T-helper 1 cell (primary cell): ENCODE results near the gene TSPEAR.
"Not testable (repeated sequence)": the region's sequence is repeated elsewhere in the genome, so short reads cannot be mapped to it uniquely, and the experiment has no call there.

Experiments used
- DNase-seq, 5 donors: peaks; one replicate each; pipeline ENCODE4 v3.0.0-alpha.2; 2012 to 2020

TSPEAR gene

DNA sequence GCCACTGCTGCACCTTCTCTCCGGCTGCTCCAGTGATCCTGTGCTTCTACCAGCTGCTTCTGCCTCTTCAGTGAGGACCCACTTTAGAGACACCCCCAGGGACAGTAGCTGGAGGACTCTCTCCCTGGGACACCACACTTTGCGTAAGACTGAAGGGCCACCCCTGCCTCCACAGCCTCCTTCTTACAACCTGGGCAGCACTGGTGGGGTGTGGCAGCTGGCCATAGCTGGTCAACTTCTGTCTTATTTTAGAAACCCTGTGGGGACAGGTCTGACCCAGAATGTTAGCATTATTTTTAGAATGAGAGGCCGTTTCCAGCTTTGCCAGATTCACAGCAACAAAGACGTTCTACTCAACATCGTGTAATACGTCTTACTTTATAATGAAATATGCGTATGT, 85.6 kb downstream of the TSPEAR start:
- DNase-seq = no peak

DNA sequence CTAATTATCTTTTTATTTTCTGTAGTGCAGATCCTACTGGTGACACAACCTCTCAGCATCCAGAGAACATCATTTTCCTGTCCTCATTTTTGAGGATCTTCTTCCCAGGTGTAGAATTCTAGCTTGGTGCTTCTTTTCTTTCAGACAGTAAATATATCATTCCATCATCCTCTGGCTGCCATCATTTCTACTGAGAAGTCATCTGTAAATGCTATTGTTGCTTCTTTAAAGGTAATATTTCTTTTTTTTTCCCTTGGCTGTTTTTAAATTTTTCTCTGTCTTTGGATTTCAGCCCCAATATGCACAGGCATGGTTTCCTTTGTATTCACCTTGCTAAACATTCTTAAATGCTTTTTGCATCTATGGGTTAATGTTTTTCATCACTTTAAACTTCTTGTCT, 87.8 kb downstream of the TSPEAR start:
- DNase-seq = no peak

DNA sequence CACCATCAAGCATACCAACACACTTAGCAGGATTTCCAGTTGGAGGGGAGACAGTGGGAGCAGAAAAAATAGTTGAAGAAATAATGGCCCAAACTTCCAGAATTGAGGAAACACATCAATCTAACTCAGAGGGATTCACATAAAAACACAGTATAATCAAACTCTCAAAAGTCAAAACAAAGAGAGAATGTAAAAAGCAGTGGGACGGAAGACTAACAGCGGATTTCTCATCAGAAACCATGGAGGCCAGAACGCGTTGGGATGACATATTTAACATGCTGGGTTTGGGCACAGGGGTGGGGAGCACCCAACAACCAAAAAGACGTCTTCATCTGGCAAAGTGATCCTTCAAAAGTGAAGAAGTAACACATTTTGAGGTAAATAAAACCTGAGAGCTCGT, 91.5 kb downstream of the TSPEAR start:
- DNase-seq = no peak

DNA sequence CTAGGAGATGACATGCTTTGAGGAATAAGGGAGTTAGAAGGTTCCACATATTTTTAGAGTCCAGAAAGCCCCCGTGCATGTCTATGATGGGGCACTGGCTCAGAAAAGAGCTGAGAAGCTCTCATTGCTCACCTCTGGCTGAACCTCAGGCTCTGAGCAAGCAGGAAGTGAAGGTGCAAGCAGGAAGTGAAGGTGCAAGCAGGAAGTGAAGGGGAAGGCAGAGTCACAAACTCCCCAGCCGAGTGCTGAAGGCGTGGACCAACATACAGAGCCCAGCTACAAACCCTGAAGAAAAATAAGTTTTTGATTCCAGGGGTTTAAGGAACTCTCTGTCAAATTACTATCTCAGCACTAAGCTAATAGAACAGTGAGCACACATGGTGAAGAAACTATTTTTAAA, 92.5 kb downstream of the TSPEAR start:
- DNase-seq = peak in 4 of 5 donors; percentile 32 to 79 (median 52)

DNA sequence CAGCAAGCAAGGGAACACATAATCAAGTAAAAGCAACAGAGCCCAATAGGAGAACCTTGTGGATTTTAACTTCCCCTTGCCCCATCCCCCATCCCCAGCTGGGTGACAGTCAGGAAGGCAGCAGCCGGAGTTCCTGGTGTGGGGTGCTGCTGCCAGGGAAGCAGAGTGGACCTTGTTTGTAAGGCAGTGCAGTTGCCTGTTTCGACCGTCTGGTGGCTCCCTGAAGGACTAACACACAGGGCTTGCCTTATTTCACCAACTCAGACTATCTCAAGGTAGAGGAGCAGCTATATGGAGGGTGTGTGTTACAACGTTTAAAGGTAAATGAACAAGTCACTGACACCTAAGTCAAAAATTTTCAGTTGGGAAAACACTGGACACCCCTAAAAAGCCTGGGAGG, 92.9 kb downstream of the TSPEAR start:
- peak in 1 of 5 donors; percentile 30 for DNase-seq

DNA sequence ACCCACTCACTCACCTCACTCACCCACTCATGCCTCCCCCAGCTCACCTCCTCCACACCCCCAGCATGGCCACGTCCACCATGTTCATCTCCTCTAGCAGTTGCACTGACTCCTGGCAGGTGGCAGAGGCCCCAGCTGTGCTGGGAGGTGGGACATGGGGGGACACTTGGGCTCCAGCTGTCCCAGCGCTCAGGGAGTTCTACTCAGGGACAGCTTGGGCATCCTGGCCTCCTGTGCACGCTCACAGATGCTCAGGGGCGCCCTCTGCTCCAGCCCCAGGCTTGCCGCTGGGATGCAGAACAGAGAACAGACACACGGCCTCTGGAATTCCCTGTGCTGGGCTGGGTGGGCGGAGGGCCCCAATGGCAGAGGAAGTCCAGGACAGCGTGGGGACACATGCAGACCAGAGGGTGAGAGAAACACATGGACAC, 94.3 kb downstream of the TSPEAR start:
- no peak for DNase-seq

DNA sequence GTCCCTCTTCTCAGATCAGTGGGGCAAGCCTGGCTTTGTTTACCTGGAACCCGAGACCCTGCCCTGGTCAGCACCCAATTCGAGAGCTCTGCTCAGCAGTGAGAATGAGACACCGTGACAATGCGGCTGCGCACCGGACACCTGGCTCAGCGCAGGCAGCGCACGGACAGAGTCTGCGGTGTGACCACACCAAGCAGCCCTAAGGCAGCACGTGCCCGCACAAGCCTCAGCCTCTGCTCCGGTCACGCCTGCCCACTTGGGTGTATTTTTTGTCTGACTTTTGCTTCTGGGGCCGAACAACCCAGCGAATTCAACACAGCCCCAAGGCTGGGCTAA, 94.8 kb downstream of the TSPEAR start:
- no peak for DNase-seq

DNA sequence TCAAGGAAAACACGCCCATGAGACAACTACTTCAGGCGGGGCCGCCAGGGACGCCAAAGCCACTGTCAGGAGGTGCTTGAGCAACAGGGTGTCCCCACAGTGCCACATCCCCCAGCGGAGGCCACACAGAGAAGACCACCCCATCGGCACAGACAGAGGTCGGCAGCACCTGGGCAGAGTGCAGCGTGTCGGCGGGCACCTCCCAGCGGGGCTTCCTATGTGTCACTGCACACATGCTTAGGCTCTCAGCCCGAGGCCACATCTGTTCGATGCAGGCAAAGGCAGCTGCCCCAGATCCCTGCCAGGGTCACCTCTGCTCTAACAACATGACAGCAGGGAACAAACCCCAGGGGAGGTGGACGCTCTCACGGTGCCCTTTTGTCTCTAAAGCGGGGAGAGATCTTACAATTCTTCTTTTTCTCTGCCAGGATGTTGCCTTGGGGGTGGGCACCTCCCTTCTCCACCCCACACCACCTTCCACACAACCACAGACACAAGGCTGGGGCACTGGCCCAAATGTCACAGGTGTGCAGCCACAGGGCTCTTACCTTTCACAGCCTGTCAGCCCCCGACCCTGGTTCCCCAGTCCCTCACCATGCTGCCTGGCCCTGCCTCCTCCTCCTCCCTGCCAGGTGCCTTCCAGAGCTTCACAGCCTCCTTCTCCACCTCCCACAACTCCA, 95.3 kb downstream of the TSPEAR start:
- DNase-seq = no peak

DNA sequence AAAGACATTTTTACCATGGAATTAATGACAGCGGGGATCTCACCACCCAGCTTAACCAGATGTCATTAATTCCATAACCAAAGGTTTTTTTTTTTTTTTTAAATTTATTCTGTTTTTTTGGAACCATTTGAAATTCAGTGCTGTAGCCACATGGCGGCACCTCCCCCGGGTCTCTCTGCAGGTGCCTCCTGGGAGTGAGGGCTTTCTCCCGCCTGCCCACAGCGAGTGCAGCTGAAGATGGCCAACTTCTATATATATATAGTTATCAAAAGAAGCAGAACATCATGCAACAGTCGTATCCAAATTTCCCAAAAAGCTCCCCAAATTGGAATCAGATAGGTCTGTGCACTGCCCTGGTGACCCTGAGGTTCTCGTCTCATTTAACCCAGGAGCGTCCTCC, 95.9 kb downstream of the TSPEAR start:
- DNase-seq = no peak

DNA sequence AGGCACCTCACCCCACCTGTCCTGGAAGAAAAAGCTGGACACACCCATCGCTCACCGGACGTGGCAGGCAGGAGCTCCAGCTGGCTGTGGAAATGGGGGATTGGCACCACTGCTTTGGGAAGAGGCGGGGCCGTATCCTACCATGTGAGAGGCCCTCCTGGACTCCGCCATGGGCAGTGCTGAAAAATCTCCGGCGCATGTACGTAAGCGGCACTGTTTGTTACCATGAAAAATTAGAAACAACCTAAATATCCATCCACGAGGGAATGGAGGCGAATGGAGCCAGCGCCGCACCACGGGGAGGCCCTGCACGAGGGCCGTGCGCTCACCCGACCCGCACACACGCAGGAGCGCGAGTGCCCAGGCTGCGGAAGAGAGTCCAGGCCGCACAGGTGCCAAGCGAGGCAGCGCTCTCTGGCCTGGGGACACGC, 96.4 kb downstream of the TSPEAR start:
- DNase-seq = no peak

DNA sequence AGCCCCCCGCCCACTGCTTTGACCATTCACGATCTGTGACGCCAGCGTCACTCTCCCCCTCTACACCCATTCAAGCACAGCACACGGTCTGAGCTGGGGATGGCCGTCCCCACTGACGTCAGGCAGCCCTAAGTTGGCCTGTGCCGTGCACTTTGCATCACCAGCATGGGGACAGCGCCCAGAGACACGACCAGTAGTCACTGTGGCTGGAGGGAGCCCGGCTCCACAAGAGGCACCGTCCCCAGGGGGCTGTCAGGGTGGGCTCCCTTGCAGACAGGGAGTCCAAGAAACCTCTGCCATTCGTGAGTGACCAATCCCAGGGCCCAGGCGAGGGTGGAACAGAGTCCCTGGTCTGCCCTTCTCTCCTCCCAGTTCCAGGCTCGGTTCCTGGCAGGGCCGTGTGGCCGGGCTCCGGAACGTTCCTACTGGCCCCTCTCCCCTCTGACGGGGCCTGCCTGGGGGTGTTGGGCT, 97.2 kb downstream of the TSPEAR start:
- no peak for DNase-seq

DNA sequence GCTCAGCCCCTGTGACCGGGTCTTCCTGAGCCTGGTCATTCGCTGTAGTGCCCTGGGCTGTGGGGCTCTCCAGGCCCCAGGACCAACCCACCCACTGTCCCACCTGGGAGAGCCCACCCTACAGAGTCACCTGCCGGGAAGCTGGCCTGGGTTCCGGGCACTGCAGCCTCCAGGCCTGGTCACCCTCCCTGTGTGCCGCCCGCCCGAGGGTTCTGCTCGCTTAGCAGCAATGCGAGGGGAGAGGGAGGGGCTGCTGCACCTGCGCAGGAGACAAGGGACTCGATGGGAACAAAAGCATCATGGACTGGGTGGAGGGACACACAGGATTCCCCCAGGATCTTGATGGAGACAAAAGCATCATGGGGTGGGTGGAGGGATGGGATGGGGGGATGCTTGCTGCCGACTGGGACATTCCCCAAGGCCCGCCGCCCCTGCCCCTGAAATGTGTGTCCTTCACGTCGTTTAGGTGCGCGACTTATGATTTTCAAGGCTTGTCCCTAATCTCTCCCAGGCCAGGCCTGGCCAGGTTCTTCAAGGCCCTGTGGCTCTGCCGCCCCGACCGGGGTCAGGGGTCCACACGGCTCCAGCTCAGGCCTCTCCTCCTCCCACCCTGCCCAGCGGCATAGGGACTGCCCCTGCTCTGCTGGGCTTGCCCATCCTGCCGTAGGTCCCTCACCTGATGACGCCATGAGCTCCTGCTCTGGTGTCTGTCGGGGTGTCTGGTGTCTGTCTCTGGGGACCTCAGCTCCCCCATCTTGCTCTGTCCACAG, 97.8 kb downstream of the TSPEAR start:
- DNase-seq = no peak

DNA sequence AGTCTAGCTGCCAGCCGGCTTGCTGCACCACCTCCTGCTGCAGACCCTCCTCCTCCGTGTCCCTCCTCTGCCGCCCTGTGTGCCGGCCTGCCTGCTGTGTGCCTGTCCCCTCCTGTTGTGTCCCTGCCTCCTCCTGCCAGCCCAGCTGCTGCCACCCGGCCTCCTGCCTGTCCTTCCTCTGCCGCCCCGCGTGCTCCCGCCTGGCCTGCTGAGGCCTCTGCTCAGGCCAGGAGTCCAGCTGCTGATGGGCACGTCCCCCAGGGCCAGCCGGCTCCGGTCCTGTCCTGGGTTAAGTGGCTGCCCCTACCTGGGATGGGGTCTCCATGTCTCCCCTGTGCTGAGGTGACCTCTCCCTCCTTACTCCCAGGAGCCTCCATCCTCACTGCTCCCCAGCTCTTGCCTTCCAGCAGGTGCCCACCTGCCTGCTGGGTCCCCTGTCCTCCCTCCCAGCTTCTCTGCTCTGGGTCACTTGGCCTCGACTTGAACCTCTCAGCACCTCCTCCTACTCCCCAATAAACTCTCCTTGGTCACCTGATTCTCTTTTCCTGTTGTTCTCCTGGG, 98.6 kb downstream of the TSPEAR start:
- no peak for DNase-seq

DNA sequence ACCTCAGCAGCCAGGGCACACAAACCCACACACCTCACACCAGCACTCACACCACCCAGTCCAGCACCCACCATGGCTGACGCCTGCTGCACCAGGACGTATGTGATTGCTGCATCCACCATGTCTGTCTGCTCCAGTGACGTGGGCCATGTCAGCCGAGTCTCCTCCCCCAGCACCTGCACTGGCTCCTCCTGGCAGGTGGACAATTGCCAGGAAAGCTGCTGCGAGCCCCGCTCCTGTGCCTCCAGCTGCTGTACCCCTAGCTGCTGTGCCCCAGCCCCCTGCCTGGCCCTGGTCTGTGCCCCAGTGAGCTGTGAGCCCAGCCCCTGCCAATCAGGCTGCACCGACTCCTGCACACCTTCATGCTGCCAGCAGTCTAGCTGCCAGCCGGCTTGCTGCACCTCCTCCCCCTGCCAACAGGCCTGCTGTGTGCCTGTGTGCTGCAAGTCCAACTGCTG, 99.3 kb downstream of the TSPEAR start, which contains the start of gene KRTAP10-8:
Gene KRTAP10-8 (plus strand): TSS at position 51 of the 458 bp plus-strand sequence. CDS start 22 bp downstream, at position 73.
- DNase-seq = no peak

DNA sequence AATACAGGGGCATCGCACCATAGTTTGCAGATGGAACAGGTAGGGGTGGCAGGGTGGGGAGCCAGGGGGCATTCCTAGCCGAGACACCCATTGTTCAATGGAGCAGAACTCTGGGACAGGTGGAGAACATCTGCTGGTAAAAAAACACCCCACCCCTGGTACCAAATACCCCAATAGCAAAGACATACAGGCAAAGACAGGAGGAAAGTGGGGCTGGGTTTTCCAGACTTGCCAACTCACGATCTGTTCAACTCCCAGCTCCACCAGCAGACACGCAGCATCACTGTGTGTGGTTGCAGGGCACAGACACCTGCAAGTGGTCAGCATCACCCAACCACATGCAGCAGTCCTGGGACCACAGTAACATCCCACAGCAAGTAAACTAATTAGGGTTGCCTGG, 99.8 kb downstream of the TSPEAR start:
- no peak for DNase-seq

DNA sequence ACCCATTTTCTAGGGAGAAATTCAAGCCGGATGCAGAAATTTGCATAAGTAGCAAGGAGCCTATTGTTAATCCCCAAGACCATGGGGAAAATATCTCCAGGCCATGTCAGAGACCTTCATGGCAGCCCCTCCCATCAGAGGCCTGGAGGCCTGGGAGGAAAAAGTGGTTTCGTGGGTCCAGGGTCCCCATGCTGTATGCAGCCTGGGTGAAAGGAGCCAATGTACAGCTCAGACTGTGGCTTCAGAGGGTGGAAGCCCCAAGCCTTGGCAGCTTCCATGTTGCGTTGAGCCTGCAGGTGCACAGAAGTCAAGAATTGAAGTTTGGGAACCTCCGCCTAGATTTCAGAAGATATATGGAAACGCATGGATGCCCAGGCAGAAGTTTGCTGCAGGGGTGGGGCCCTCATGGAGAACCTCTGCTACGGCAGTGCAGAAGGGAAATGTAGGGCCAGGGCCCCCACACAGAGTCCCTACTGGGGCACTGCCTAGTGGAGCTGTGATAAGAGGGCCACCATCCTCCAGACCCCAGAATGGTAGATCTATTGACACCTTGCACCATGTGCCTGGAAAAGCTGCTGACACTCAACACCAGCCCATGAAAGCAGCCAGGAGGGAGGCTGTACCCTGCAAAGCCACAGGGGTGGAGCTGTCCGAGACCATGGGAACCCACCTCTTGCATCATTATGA, 101.1 kb downstream of the TSPEAR start:
- DNase-seq = not testable (repeated sequence)

DNA sequence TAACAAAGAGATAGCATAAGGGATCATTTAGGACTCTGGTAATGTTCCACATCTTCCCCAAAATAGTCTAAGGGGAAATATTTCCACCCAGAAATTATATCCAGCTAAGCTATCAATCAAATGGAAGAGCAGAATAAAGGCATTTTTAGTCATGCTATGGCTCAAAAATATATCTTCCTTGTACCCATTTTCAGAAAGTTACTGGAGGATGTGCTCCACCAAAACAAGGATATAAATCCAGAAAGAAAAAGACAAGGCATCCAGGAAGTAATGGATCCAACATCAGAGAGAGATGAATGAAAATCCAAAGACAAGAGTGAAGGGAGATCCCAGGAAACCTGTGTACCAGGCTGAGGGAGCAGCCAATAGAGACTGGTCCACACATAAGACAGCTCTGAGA, 102.2 kb downstream of the TSPEAR start:
- DNase-seq = no peak

DNA sequence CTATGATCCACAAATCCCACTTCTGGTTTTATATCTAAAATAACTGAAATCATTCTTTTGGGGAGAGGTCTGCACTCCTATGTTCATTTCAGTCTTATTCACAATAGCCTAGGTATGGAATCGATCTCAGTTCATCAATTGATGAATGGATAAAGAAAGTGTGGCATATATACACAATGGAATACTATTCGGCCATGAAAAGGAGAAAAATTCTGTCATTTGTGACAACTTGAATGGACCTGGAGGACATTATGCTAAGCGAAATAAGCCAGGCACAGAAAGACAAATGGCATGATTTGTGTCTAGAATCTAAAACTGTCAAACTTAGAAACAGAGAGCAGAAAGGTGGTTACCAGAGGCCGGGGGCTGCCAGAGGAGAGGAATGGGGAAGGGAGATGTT, 104.9 kb downstream of the TSPEAR start:
- DNase-seq = no peak

DNA sequence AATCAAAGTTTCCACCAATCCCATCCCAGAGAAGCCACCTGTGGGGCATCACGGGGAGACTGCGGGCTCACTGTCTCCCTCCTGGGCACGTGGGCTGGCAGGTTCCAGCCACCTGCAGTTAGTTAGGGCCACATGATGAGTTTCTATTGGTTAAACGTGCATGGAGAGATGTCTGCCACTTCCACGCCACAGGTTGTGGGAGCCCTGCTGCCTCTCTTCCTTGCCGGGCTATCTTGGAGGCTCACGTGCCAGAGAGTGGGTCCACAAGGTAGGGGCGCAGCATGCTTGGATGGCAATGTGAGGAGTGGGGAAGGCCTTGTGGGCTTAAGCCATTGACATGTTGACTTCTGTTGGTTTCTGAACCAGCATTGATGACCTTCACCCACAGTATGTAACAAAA, 107.5 kb downstream of the TSPEAR start:
- no peak for DNase-seq

DNA sequence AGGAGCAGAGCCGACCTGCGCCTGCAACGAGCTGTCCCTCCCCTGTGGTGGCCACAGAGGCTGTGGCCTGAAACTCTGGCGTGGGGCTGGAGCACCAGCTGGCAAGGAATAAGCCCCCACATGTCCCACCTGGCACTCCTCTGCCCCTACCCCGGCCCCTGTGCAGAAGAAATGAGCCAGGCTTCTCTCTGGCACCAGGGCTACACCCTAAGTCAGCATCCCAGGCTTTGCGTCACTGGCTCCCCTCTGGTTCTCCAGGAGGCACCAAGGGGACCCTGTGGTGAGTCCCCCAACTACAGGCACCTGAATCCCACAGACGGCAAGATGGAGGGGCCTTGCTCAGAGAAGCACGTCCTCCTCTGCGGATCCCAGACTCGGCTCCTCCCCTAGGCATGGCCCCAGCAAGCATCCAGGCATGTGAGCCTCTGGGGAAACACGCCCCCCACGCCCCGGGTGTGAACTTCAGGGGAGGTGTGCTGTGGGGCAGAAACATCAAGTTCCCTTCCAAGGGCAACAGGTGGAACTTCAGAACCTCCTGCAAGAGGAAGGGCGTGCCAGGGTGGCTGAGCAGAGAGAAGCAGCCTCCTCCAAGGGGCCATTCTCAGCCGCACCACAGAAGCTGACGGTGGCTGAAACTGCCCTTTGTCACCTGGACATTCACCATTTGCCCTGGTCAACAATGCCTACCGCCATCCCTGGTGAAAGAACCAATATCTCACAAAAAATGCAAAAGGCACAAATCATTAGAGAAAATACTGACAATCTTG, 108.1 kb downstream of the TSPEAR start:
- no peak for DNase-seq

DNA sequence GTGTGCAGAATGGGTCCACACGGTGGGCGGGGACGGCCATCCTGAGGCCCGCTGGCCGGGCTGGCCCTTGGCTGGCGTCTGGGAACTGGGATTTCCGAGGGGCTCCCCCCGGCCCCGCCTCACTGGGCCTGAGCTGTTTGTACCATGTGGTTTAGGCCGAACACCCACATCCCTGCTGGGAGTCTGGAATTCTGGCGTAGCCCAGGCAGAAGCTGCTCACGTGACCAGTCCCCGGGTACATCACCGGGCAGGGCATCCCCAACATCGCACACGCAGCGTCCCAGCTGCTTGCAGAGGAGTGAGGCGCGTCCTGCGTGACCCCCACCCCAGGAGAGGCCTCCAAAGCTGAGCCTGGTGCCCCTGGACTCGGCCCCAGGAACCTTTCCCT, 108.9 kb downstream of the TSPEAR start:
- DNase-seq = no peak
